Stomach (tissue), 9 donors: ENCODE data around the gene PLEKHM3. TPM values are rescaled to one million over a fixed set of nuclear protein-coding genes. Genes with fewer than 3 reads are reported as not detected.
"Not testable (repeated sequence)": the region's sequence is repeated elsewhere in the genome, so short reads cannot be mapped to it uniquely, and the experiment has no call there.

Source experiments
- DNase-seq, 2 donors: peaks; one replicate each; pipeline versions ENCODE4 v3.0.0 to v3.0.0-alpha.2; 2013 to 2019
- H3K27ac ChIP-seq, 5 donors: fragments of 200-600 bp in 4 of 5; sonication (generic) in 4 of 5; one replicate each; pipeline ENCODE4 v1.5.1; 2013 to 2019; ENCODE audit warnings: mild to moderate bottlenecking in 1 of 5, moderate library complexity in 1 of 5
- H3K27me3 ChIP-seq, 3 donors: fragments of 200-600 bp; sonication (generic); one replicate each; pipeline ENCODE4 v1.5.1; 2017 to 2019; ENCODE audit warnings: mixed run types in 1 of 3
- H3K36me3 ChIP-seq, 4 donors: fragments of 200-600 bp; sonication (generic); 1 replicate in 3 of 4; 2 replicates in 1 of 4; pipeline ENCODE4 v1.5.1; 2016 to 2019
- H3K4me1 ChIP-seq, 4 donors: fragments of 200-600 bp; sonication (generic); one replicate each; pipeline ENCODE4 v1.5.1; 2016 to 2019
- H3K4me3 ChIP-seq, 4 donors: fragments of 200-600 bp; sonication (generic) in 3 of 4; one replicate each; pipeline ENCODE4 v1.5.1; 2016 to 2019; ENCODE audit warnings: mild to moderate bottlenecking in 1 of 4
- H3K9me3 ChIP-seq, 4 donors: fragments of 200-600 bp; sonication (generic); one replicate each; pipeline ENCODE4 v1.5.1; 2016 to 2019
- CTCF ChIP-seq, 7 experiments: fragments of 450-650 bp in 4 of 7; fragments of 200-600 bp in 3 of 7; sonication (generic) in 3 of 7; IDR thresholded peaks; one replicate each; pipeline ENCODE4 v1.5.1; 2016 to 2019; ENCODE audit warnings: antibody characterized with exemption in 7 of 7, control low read depth in 2 of 7, mild to moderate bottlenecking in 1 of 7
- EP300 ChIP-seq: sonication (generic); formaldehyde crosslinking; IDR thresholded peaks from one replicate; pipeline ENCODE4 v1.6.1; 2017; ENCODE audit warnings: antibody characterized with exemption
- POLR2A ChIP-seq, 4 donors: fragments of 450-650 bp; IDR thresholded peaks; one replicate each; pipeline ENCODE4 v1.6.1; 2016; ENCODE audit warnings: antibody characterized with exemption in 4 of 4, control low read depth in 2 of 4, mild to moderate bottlenecking in 1 of 4, moderate library complexity in 1 of 4
- POLR2AphosphoS5 ChIP-seq, 3 donors: sonication (generic); formaldehyde crosslinking; IDR thresholded peaks; one replicate each; pipeline ENCODE4 v1.6.1; 2016; ENCODE audit warnings: antibody characterized with exemption in 3 of 3
- WGBS, 5 donors: extraction: QIAGEN DNeasy Blood & Tissue Kit in 3 of 5; methylation state at CpG; one replicate each; pipeline versions ENCODE4 v1.1.5 to v1.1.7; 2013 to 2018; 5-methylcytosine and 5-hydroxymethylcytosine counted together
- intact Hi-C: fragments of 100-400 bp; cut with DNase I; formaldehyde crosslinking; loops from one replicate; pipeline ENCODE4 v1.15.1; 2023; ENCODE audit warnings: low total_unique reads
- polyA plus RNA-seq, 3 donors: library from polyadenylated mRNA; stranded (reverse); fragments of 200-250 nt; gene quantifications; one replicate each; pipeline ENCODE4 v1.2.3, GENCODE V29; 2013
- total RNA-seq, 5 donors: library from RNA; depleted of rRNA; stranded (reverse); fragments of >200 nt; gene quantifications; one replicate each; pipeline versions ENCODE4 v1.1.0 to v1.2.3, GENCODE V29; 2014 to 2016
- donor health status: healthy with polysubstance abuse.
- donor health status: Bipolar disorder and iron deficiency.
- donor health status: healthy.

Gene PLEKHM3
- total and polyA plus RNA-seq, 8 donors = 2.1 to 35.1 (median 5.4) TPM

- intact Hi-C loops = no loop called here
- DNase-seq = peak in 1 of 2 donors; percentile 70
- TF ChIP-seq POLR2AphosphoS5 (IDR thresholded peaks at IDR 0.05) (peak in 2 of 3 donors; percentile 44 to 54), EP300 (no peak)
- 32 to 56% (median 47%) methylated on average over 6 of the region's 6 CpGs for WGBS, 5 donors
- Histone ChIP-seq H3K9me3 (no peaks in the 10 kb centered on the region), H3K4me3 (no peak overlapping the region), H3K36me3 (peaks cover 0 to 10% (median 2%) of the 10 kb centered on the region in 4 donors), H3K27me3 (no peaks in the 10 kb centered on the region), H3K27ac (no peak overlapping the region), H3K4me1 (peaks cover 0 to 8% (median 3%) of the 10 kb centered on the region in 4 donors)
Observed at GRCh38 chr2:207914716-207915115, 110.6 kb downstream of the PLEKHM3 start.

GRCh38 chr2:207913772-207914358, 111.5 kb downstream of the PLEKHM3 start:
- H3K4me1 ChIP-seq = peaks cover 0 to 8% (median 3%) of the 10 kb centered on the region in 4 donors
- H3K4me3 ChIP-seq = no peak overlapping the region
- intact Hi-C loops = no loop called here
- H3K27ac ChIP-seq = no peak overlapping the region
- H3K9me3 ChIP-seq = no peaks in the 10 kb centered on the region
- no peak for DNase-seq
- no peaks in the 10 kb centered on the region for H3K27me3 ChIP-seq
- WGBS, 5 donors = 95 to 99% (median 97%) methylated on average over 14 of the region's 14 CpGs
- TF ChIP-seq CTCF (IDR thresholded peaks at IDR 0.05) (no peak), POLR2AphosphoS5 (IDR thresholded peaks at IDR 0.05) (no peak), POLR2A (IDR thresholded peaks at IDR 0.05) (no peak), EP300 (no peak)
- peaks cover 0 to 10% (median 2%) of the 10 kb centered on the region in 4 donors for H3K36me3 ChIP-seq

GRCh38 chr2:207911856-207912255, 113.5 kb downstream of the PLEKHM3 start:
- 64 to 90% (median 79%) methylated on average over 3 of the region's 3 CpGs for WGBS, 5 donors

GRCh38 chr2:207911215-207911614, 114.1 kb downstream of the PLEKHM3 start:
- Histone ChIP-seq H3K9me3 (no peaks in the 10 kb centered on the region), H3K27me3 (no peaks in the 10 kb centered on the region), H3K4me1 (peaks cover 0 to 22% (median 12%) of the 10 kb centered on the region in 4 donors), H3K36me3 (peaks cover 0 to 10% (median 2%) of the 10 kb centered on the region in 4 donors), H3K27ac (no peak overlapping the region), H3K4me3 (no peak overlapping the region)
- 87 to 96% (median 91%) methylated on average over 1 of the region's 1 CpG for WGBS, 5 donors
- intact Hi-C loops = no loop called here
- TF ChIP-seq EP300 (no peak), POLR2AphosphoS5 (IDR thresholded peaks at IDR 0.05) (no peak), CTCF (IDR thresholded peaks at IDR 0.05) (no peak), POLR2A (IDR thresholded peaks at IDR 0.05) (no peak)
- DNase-seq = no peak

More at GRCh38 chr2:207911856-207912255, 113.5 kb downstream of the PLEKHM3 start:
- Histone ChIP-seq H3K36me3 (peaks cover 0 to 10% (median 2%) of the 10 kb centered on the region in 4 donors), H3K27me3 (no peaks in the 10 kb centered on the region), H3K4me3 (no peak overlapping the region), H3K9me3 (no peaks in the 10 kb centered on the region), H3K4me1 (peaks cover 0 to 16% (median 9%) of the 10 kb centered on the region in 4 donors), H3K27ac (no peak overlapping the region)
- intact Hi-C loops = no loop called here
- DNase-seq = no peak
- TF ChIP-seq POLR2AphosphoS5 (IDR thresholded peaks at IDR 0.05) (no peak), CTCF (IDR thresholded peaks at IDR 0.05) (no peak), EP300 (no peak), POLR2A (IDR thresholded peaks at IDR 0.05) (no peak)

GRCh38 chr2:207906495-207906894, 118.8 kb downstream of the PLEKHM3 start:
- H3K27me3 ChIP-seq, DNase-seq, H3K4me3 ChIP-seq, intact Hi-C loops, H3K9me3 ChIP-seq, H3K36me3 ChIP-seq: not testable (repeated sequence)
- Histone ChIP-seq H3K27ac (peak overlapping the region in 2 of 5 donors; percentile 31 to 41), H3K4me1 (peaks cover 0 to 27% (median 13%) of the 10 kb centered on the region in 4 donors)
- 87 to 92% (median 88%) methylated on average over 5 of the region's 5 CpGs for whole genome bisulfite sequencing, 5 donors
